H1 (cell line): ENCODE measurements around the gene TSKU. TPM values are rescaled to one million over a fixed set of nuclear protein-coding genes. Genes with fewer than 3 reads are reported as not detected.

Experiments used
- ASH2L ChIP-seq: fragments of 200-600, 300-600 bp; sonication (generic); IDR thresholded peaks from one replicate; pipeline ENCODE4 v1.7.1; 2017; ENCODE audit warnings: low read length
- BRCA1 ChIP-seq: IDR thresholded peaks from 2 replicates; pipeline ENCODE4 v1.6.1; 2012; ENCODE audit warnings: low read depth, low read length, improper control_type of control experiment
- CEBPB ChIP-seq: IDR thresholded peaks from 2 replicates; pipeline ENCODE4 v1.6.1; 2012; ENCODE audit warnings: low read depth, low read length
- CHD7 ChIP-seq: fragments of 300-600 bp; sonication (generic); IDR thresholded peaks from 2 replicates; pipeline ENCODE4 v1.7.1; 2012; ENCODE audit warnings: low read length, moderate library complexity, mild to moderate bottlenecking, inconsistent platforms; ENCODE audit not compliant: insufficient replicate concordance
- NRF1 ChIP-seq: IDR thresholded peaks from 2 replicates; pipeline ENCODE4 v1.6.1; 2011; ENCODE audit warnings: mild to moderate bottlenecking, low read depth, low read length, improper control_type of control experiment
- polyA plus RNA-seq, 7 experiments: library from polyadenylated mRNA; depleted of rRNA in 3 of 7; stranded (reverse) in 5 of 7; unstranded in 2 of 7; fragments of >200 nt in 5 of 7; fragments of 200-250 nt in 2 of 7; gene quantifications; 1 replicate in 5 of 7; 2 replicates in 1 of 7; 4 replicates in 1 of 7; pipeline versions ENCODE4 v1.2.1 to v1.2.3, GENCODE V29; 2011 to 2013; ENCODE audit warnings: missing spikeins in 2 of 7, mixed read lengths in 2 of 7
- total RNA-seq: library from RNA; stranded (reverse); fragmentation: NEBNext Ultra II Directional; extraction: Animal tissue kit (Norgen Biotek cat#: 25700); gene quantifications from 2 replicates; pipeline ENCODE4 v1.2.1, GENCODE V29; 2021

Gene TSKU
- total and polyA plus RNA-seq, 2 of the 8 experiments (the other 6 are each of a cell fraction or from before 2014, with no cell fraction given), result 22.8 to 28.4 TPM

GRCh38 chr11:76794371-76795289 is 11.5 kb downstream of the TSKU start (continued):
- TF ChIP-seq CHD7, result no peak
- no peak for TF ChIP-seq ASH2L
- TF ChIP-seq CEBPB, result no peak
- no peak for TF ChIP-seq BRCA1
- TF ChIP-seq NRF1, result no peak
- TF ChIP-seq, all 59 proteins: peak for 0
